HG03097 (cell line): ENCODE data around the gene CYSLTR1.
"Not testable (repeated sequence)": the region's sequence is repeated elsewhere in the genome, so short reads cannot be mapped to it uniquely, and the experiment has no call there.

ENCODE experiments used
- ATAC-seq: cut with Tn5 transposase; IDR thresholded peaks from one replicate; pipeline ENCODE4 v1.9.1; 2021; ENCODE audit not compliant: unreplicated experiment, low FRiP score

The CYSLTR1 gene

GRCh38 chrX:78226047-78226446 is 101.4 kb downstream of the CYSLTR1 start:
- ATAC-seq: not testable (repeated sequence)
